Hepatocyte (in vitro differentiated cells): ENCODE results near the gene TMEM182. TPM values are rescaled to one million over a fixed set of nuclear protein-coding genes. Genes with fewer than 3 reads are reported as not detected.

Experiments
- DNase-seq: peaks from one replicate; pipeline ENCODE4 v3.0.0-alpha.2; 2016; ENCODE audit warnings: low spot score
- H2AFZ ChIP-seq: fragments of 200-600 bp; sonication (generic); 2 replicates; pipeline ENCODE4 v1.6.0; 2016; ENCODE audit warnings: antibody characterized with exemption, mild to moderate bottlenecking
- H3K27ac ChIP-seq: fragments of 200-600 bp; sonication (generic); 2 replicates; pipeline ENCODE4 v1.5.1; 2016; ENCODE audit warnings: mild to moderate bottlenecking
- H3K27me3 ChIP-seq: fragments of 200-600 bp; sonication (generic); 2 replicates; pipeline ENCODE4 v1.6.1; 2016
- H3K36me3 ChIP-seq: fragments of 200-600 bp; sonication (generic); replicated peaks from 2 replicates; pipeline ENCODE4 v1.5.1; 2016; ENCODE audit warnings: low read depth; ENCODE audit not compliant: insufficient read depth
- H3K4me1 ChIP-seq: fragments of 200-600 bp; sonication (generic); 2 replicates; pipeline ENCODE4 v1.5.1; 2016; ENCODE audit warnings: mild to moderate bottlenecking, moderate library complexity; ENCODE audit not compliant: insufficient read depth
- H3K4me2 ChIP-seq: fragments of 200-600 bp; sonication (generic); 2 replicates; pipeline ENCODE4 v1.6.0; 2016
- H3K4me3 ChIP-seq: fragments of 200-600 bp; sonication (generic); 2 replicates; pipeline ENCODE4 v1.5.1; 2016; ENCODE audit warnings: mild to moderate bottlenecking
- H3K79me2 ChIP-seq: fragments of 200-600 bp; sonication (generic); 2 replicates; pipeline ENCODE4 v1.6.0; 2017; ENCODE audit warnings: mild to moderate bottlenecking
- H3K9me2 ChIP-seq: fragments of 200-600 bp; sonication (generic); replicated peaks from 2 replicates; pipeline ENCODE4 v1.6.0; 2017; ENCODE audit warnings: mild to moderate bottlenecking; ENCODE audit not compliant: insufficient read depth
- H3K9me3 ChIP-seq: fragments of 200-600 bp; sonication (generic); 2 replicates; pipeline ENCODE4 v1.5.1; 2016; ENCODE audit warnings: low read depth, mild to moderate bottlenecking
- H4K20me1 ChIP-seq: fragments of 200-600 bp; sonication (generic); 2 replicates; pipeline ENCODE4 v1.6.0; 2016; ENCODE audit warnings: mild to moderate bottlenecking; ENCODE audit not compliant: insufficient read depth, poor library complexity, severe bottlenecking
- CTCF ChIP-seq: fragments of 200-600 bp; sonication (generic); IDR thresholded peaks from 2 replicates; pipeline ENCODE4 v1.5.1; 2016; ENCODE audit warnings: antibody characterized with exemption, mild to moderate bottlenecking; ENCODE audit not compliant: poor library complexity
- EZH2 ChIP-seq: fragments of 200-600 bp; sonication (generic); IDR thresholded peaks from 2 replicates; pipeline ENCODE4 v1.6.1; 2016; ENCODE audit warnings: antibody characterized with exemption, mild to moderate bottlenecking, borderline replicate concordance
- EZH2phosphoT487 ChIP-seq: fragments of 200-600 bp; sonication (generic); IDR thresholded peaks from one replicate; pipeline ENCODE4 v1.6.1; 2018; ENCODE audit warnings: antibody characterized with exemption, mild to moderate bottlenecking, low read depth, moderate library complexity; ENCODE audit not compliant: unreplicated experiment, severe bottlenecking
- WGBS: methylation state at CpG from one replicate; pipeline ENCODE4 v1.1.6; 2016; ENCODE audit warnings: low lambda C conversion rate; ENCODE audit errors: missing lambda C conversion rate; 5-methylcytosine and 5-hydroxymethylcytosine counted together
- polyA plus RNA-seq: library from polyadenylated mRNA; unstranded; fragments of >200 nt; fragmentation: Nextera tagmentation; extraction: Ambion mirVana; gene quantifications from 2 replicates; pipeline ENCODE4 v1.2.1, GENCODE V29; 2016
- total RNA-seq: library from RNA; depleted of rRNA; stranded (reverse); fragments of >200 nt; gene quantifications from 2 replicates; pipeline ENCODE4 v1.2.3, GENCODE V29; 2014

Gene TMEM182
- total and polyA plus RNA-seq, 2 experiments from 2014 or later, result 3.3 to 5.1 TPM

GRCh38 chr2:102735416-102736109 is 26.3 kb upstream of the TMEM182 start:
- H2AFZ ChIP-seq, result peak overlapping the region; percentile 99
- H3K27me3 ChIP-seq, result no peaks in the 10 kb centered on the region
- no peaks in the 10 kb centered on the region for H3K36me3 ChIP-seq
- H3K79me2 ChIP-seq, result peaks cover 57% of the 10 kb centered on the region
- H3K27ac ChIP-seq, result peak overlapping the region; percentile 92
- H3K9me2 ChIP-seq, result no peaks in the 10 kb centered on the region
- peak overlapping the region; percentile 89 for H3K4me2 ChIP-seq
- peaks cover 19% of the 10 kb centered on the region for H4K20me1 ChIP-seq
- peak overlapping the region; percentile 81 for H3K4me3 ChIP-seq
- DNase-seq, result peak; percentile 51
- 51% methylated on average over 15 of the region's 15 CpGs for WGBS
- H3K4me1 ChIP-seq, result peaks cover 12% of the 10 kb centered on the region
- H3K9me3 ChIP-seq, result no peaks in the 10 kb centered on the region
- TF ChIP-seq EZH2phosphoT487, result no peak
- TF ChIP-seq CTCF, result no peak

GRCh38 chr2:102736110-102736409 is 25.8 kb upstream of the TMEM182 start:
- Histone ChIP-seq H3K27me3 (no peaks in the 10 kb centered on the region), H4K20me1 (peaks cover 19% of the 10 kb centered on the region), H3K4me1 (peaks cover 12% of the 10 kb centered on the region), H3K4me2 (peak overlapping the region; percentile 89), H2AFZ (peak overlapping the region; percentile 99), H3K4me3 (peak overlapping the region; percentile 81), H3K9me2 (no peaks in the 10 kb centered on the region), H3K79me2 (peaks cover 57% of the 10 kb centered on the region), H3K36me3 (no peaks in the 10 kb centered on the region), H3K27ac (peak overlapping the region; percentile 92), H3K9me3 (no peaks in the 10 kb centered on the region)
- WGBS, result 5% methylated on average over 6 of the region's 6 CpGs
- no peak for DNase-seq
- no peak for TF ChIP-seq CTCF
- TF ChIP-seq EZH2phosphoT487, result no peak
- no peak for TF ChIP-seq EZH2

- Histone ChIP-seq H3K4me1 (peaks cover 12% of the 10 kb centered on the region), H3K27me3 (no peaks in the 10 kb centered on the region)
Observed at GRCh38 chr2:102736410-102737409, 25.1 kb upstream of the TMEM182 start.

More at GRCh38 chr2:102736410-102737409, 25.1 kb upstream of the TMEM182 start:
- H3K4me3 ChIP-seq, result peak overlapping the region; percentile 81
- no peaks in the 10 kb centered on the region for H3K9me3 ChIP-seq
- H3K9me2 ChIP-seq, result no peaks in the 10 kb centered on the region
- peak overlapping the region; percentile 99 for H2AFZ ChIP-seq
- H3K36me3 ChIP-seq, result no peaks in the 10 kb centered on the region
- H3K79me2 ChIP-seq, result peaks cover 52% of the 10 kb centered on the region
- H3K4me2 ChIP-seq, result peak overlapping the region; percentile 89
- H3K27ac ChIP-seq, result peak overlapping the region; percentile 92
- no peak for TF ChIP-seq EZH2phosphoT487
- TF ChIP-seq EZH2, result no peak
- TF ChIP-seq CTCF, result no peak
- H4K20me1 ChIP-seq, result peaks cover 19% of the 10 kb centered on the region
- peak; percentile 89 for DNase-seq
- WGBS, result under 1% methylated on average over 51 of the region's 52 CpGs
